Right cardiac atrium (tissue), 5 donors: ENCODE data around the gene ART1. TPM values are rescaled to one million over a fixed set of nuclear protein-coding genes. Genes with fewer than 3 reads are reported as not detected.
A peak's percentile ranks its signal among the peaks of the same experiment; 100 is the strongest.

ENCODE experiments used
- ATAC-seq, 2 donors: fragments of 200-7000 bp; cut with Tn5 transposase; one replicate each; pipeline versions ENCODE4 v1.8.0 to v1.9.1; 2020; ENCODE audit warnings: moderate library complexity in 2 of 2, mild to moderate bottlenecking in 1 of 2
- DNase-seq, 3 donors: peaks; one replicate each; pipeline ENCODE4 v3.0.0-alpha.2; 2020
- H3K27ac ChIP-seq: one replicate; pipeline ENCODE4 v1.5.1; 2013; ENCODE audit warnings: mild to moderate bottlenecking, low read length, control low read depth, moderate library complexity
- H3K27me3 ChIP-seq: one replicate; pipeline ENCODE4 v1.6.1; 2013; ENCODE audit not compliant: control insufficient read depth, insufficient read depth
- H3K4me1 ChIP-seq: one replicate; pipeline ENCODE4 v1.6.1; 2013; ENCODE audit warnings: low read length; ENCODE audit not compliant: control insufficient read depth, insufficient read depth
- H3K4me3 ChIP-seq: one replicate; pipeline ENCODE4 v1.5.1; 2013; ENCODE audit warnings: low read length, control low read depth
- H3K9me3 ChIP-seq: one replicate; pipeline ENCODE4 v1.6.1; 2013; ENCODE audit warnings: low read length; ENCODE audit not compliant: control insufficient read depth
- WGBS: extraction: QIAGEN DNeasy Blood & Tissue Kit; methylation state at CpG from one replicate; pipeline ENCODE4 v1.1.7; 2013; 5-methylcytosine and 5-hydroxymethylcytosine counted together
- intact Hi-C, 4 donors: fragments of 100-400 bp; cut with DNase I; formaldehyde crosslinking; loops; one replicate each; pipeline versions ENCODE4 v1.11.0 to v1.14.0; 2022 to 2023
- polyA plus RNA-seq: library from polyadenylated mRNA; stranded (reverse); fragments of 200-250 nt; gene quantifications from one replicate; pipeline ENCODE4 v1.2.3, GENCODE V29; 2013
- total RNA-seq, 4 donors: library from RNA; stranded (reverse); fragmentation: NEBNext Ultra II Directional; extraction: Animal tissue kit (Norgen Biotek cat#: 25700); gene quantifications; one replicate each; pipeline ENCODE4 v1.2.1, GENCODE V29; 2021
- donor health status: healthy with polysubstance abuse.
- donor health status: DM: no; HTN: yes; CAD: no.
- donor health status: DM: no; HTN: no; CAD: no.
- donor health status: DM: no; HTN: yes; CAD: no; lungs with severe emphysema.
- donor health status: DM: yes; HTN: yes; CAD: no.

ART1 gene
- total and polyA plus RNA-seq, 5 donors = not detected

- ATAC-seq = no peak
- intact Hi-C loops = no loop called here
- no peak for DNase-seq
- no peaks in the 10 kb centered on the region for H3K27me3 ChIP-seq
- H3K4me3 ChIP-seq = no peak overlapping the region
- no peaks in the 10 kb centered on the region for H3K9me3 ChIP-seq
- H3K27ac ChIP-seq = no peak overlapping the region
- peaks cover 3% of the 10 kb centered on the region for H3K4me1 ChIP-seq
- WGBS = 97% methylated on average over 89 of the region's 89 CpGs
Measured at GRCh38 chr11:3667149-3668035, 22.5 kb downstream of the ART1 start.

GRCh38 chr11:3669128-3669527, 24.2 kb downstream of the ART1 start:
- Histone ChIP-seq H3K27me3 (no peaks in the 10 kb centered on the region), H3K4me3 (no peak overlapping the region), H3K9me3 (no peaks in the 10 kb centered on the region), H3K27ac (no peak overlapping the region), H3K4me1 (peaks cover 3% of the 10 kb centered on the region)
- intact Hi-C loops = no loop called here
- DNase-seq = no peak
- ATAC-seq = peak in 1 of 2 donors; percentile 9
- WGBS = 94% methylated on average over 7 of the region's 7 CpGs

- Histone ChIP-seq H3K9me3 (no peaks in the 10 kb centered on the region), H3K4me3 (no peak overlapping the region), H3K27me3 (no peaks in the 10 kb centered on the region), H3K4me1 (peaks cover 3% of the 10 kb centered on the region), H3K27ac (no peak overlapping the region)
- peak; percentile 37 to 44 for ATAC-seq
- WGBS = 78% methylated on average over 5 of the region's 5 CpGs
- DNase-seq = no peak
- intact Hi-C loops = no loop called here
Measured at GRCh38 chr11:3669742-3670183, 24.8 kb downstream of the ART1 start.

- intact Hi-C loops = no loop called here
- Histone ChIP-seq H3K4me3 (no peak within 1 kb of the TSS), H3K4me1 (peaks cover 3% of the 10 kb centered on the region), H3K27ac (no peak within 1 kb of the TSS), H3K9me3 (no peaks in the 10 kb centered on the region), H3K27me3 (no peaks in the 10 kb centered on the region)
- WGBS = 79% methylated on average over 9 of the region's 9 CpGs
- no peak for DNase-seq
- ATAC-seq = no peak
Measured at GRCh38 chr11:3671334-3672254, 26.7 kb downstream of the ART1 start, which contains the start of gene CHRNA10. TSS of gene CHRNA10 (minus strand) at chr11:3671384. CDS start at chr11:3671312, 72 bp downstream.

- DNase-seq (no peak), ATAC-seq (no peak)
- Histone ChIP-seq H3K4me3 (no peak overlapping the region), H3K4me1 (peaks cover 3% of the 10 kb centered on the region), H3K27me3 (no peaks in the 10 kb centered on the region), H3K27ac (no peak overlapping the region), H3K9me3 (no peaks in the 10 kb centered on the region)
- 100% methylated on average over 1 of the region's 1 CpG for WGBS
- intact Hi-C loops = no loop called here
Measured at GRCh38 chr11:3674189-3674588, 29.3 kb downstream of the ART1 start.

- ATAC-seq = peak in 1 of 2 donors; percentile 27
- H3K27me3 ChIP-seq = no peaks in the 10 kb centered on the region
- 96% methylated on average over 11 of the region's 11 CpGs for WGBS
- no peaks in the 10 kb centered on the region for H3K4me1 ChIP-seq
- DNase-seq = no peak
- H3K27ac ChIP-seq = no peak overlapping the region
- intact Hi-C loops = no loop called here
- no peaks in the 10 kb centered on the region for H3K9me3 ChIP-seq
- H3K4me3 ChIP-seq = no peak overlapping the region
Measured at GRCh38 chr11:3675971-3676370, 31.0 kb downstream of the ART1 start.

- intact Hi-C loops = no loop called here
- Histone ChIP-seq H3K4me1 (no peaks in the 10 kb centered on the region), H3K27ac (no peak overlapping the region), H3K27me3 (no peaks in the 10 kb centered on the region), H3K4me3 (no peak overlapping the region), H3K9me3 (no peaks in the 10 kb centered on the region)
- ATAC-seq (no peak), DNase-seq (no peak)
- 96% methylated on average over 3 of the region's 3 CpGs for WGBS
Measured at GRCh38 chr11:3679077-3679476, 34.1 kb downstream of the ART1 start.

- DNase-seq (peak in 2 of 3 donors; percentile 71 to 73), ATAC-seq (peak; percentile 34 to 85)
- Histone ChIP-seq H3K4me1 (no peaks in the 10 kb centered on the region), H3K27ac (peak overlapping the region; percentile 33), H3K9me3 (no peaks in the 10 kb centered on the region), H3K27me3 (no peaks in the 10 kb centered on the region), H3K4me3 (no peak overlapping the region)
- intact Hi-C loops = no loop called here
- 69% methylated on average over 9 of the region's 9 CpGs for WGBS
Measured at GRCh38 chr11:3683039-3683438, 38.1 kb downstream of the ART1 start.

GRCh38 chr11:3684129-3684818, 39.3 kb downstream of the ART1 start:
- H3K9me3 ChIP-seq = no peaks in the 10 kb centered on the region
- no peak overlapping the region for H3K4me3 ChIP-seq
- H3K27ac ChIP-seq = no peak overlapping the region
- DNase-seq (no peak), ATAC-seq (no peak)
- H3K4me1 ChIP-seq = no peaks in the 10 kb centered on the region
- H3K27me3 ChIP-seq = no peaks in the 10 kb centered on the region
- intact Hi-C loops = no loop called here
- WGBS = 90% methylated on average over 12 of the region's 12 CpGs

GRCh38 chr11:3684819-3685172, 39.9 kb downstream of the ART1 start:
- WGBS = 49% methylated on average over 2 of the region's 2 CpGs
- Histone ChIP-seq H3K4me1 (no peaks in the 10 kb centered on the region), H3K9me3 (no peaks in the 10 kb centered on the region), H3K4me3 (no peak overlapping the region), H3K27me3 (no peaks in the 10 kb centered on the region), H3K27ac (no peak overlapping the region)
- intact Hi-C loops = no loop called here
- DNase-seq (no peak), ATAC-seq (peak in 1 of 2 donors; percentile 16)
